Stimulated activated CD4-positive, alpha-beta T cell treated with anti-CD3 and anti-CD28 coated beads, Interleukin-15, amount 100 ng/mL, for 1 hour (primary cell): Measurements from ENCODE around the gene ABCC10.

Experiments used
- DNase-seq, 2 donors: peaks; one replicate each; pipeline ENCODE4 v3.0.0-alpha.2; 2020; ENCODE audit warnings: low read depth in 1 of 2, low spot score in 1 of 2

Gene ABCC10

GRCh38 chr6:43467752-43468151, 40.4 kb downstream of the ABCC10 start:
- no peak for DNase-seq

DNA sequence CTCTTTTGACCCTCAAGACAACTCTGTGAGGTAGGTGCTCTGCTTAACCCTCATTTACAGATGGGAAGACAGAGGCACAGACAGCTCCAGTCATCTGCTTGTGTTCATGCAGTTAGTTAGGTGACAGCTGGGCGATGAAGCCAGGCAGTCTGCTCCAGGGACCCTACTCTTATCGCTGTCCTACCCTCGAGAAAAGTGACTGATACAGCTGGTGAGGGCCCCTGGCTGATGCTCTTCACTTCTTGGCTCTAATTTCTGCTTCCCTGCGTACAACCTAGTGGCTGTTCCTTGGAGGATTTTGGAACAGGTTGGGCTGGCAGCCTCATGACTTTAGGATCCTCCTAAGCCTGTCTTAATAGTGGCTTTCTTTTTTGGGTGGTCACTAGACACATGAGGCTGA, 40.9 kb downstream of the ABCC10 start:
- no peak for DNase-seq

GRCh38 chr6:43468748-43469681, 41.7 kb downstream of the ABCC10 start:
- no peak for DNase-seq

GRCh38 chr6:43469947-43470346, 42.6 kb downstream of the ABCC10 start:
- no peak for DNase-seq

GRCh38 chr6:43471399-43471798, 44.1 kb downstream of the ABCC10 start:
- no peak for DNase-seq

- no peak for DNase-seq
These were observed 45.2 kb downstream of the ABCC10 start for GRCh38 chr6:43472515-43472914.

- no peak for DNase-seq
These were observed 48.2 kb downstream of the ABCC10 start for GRCh38 chr6:43475516-43475915.

DNA sequence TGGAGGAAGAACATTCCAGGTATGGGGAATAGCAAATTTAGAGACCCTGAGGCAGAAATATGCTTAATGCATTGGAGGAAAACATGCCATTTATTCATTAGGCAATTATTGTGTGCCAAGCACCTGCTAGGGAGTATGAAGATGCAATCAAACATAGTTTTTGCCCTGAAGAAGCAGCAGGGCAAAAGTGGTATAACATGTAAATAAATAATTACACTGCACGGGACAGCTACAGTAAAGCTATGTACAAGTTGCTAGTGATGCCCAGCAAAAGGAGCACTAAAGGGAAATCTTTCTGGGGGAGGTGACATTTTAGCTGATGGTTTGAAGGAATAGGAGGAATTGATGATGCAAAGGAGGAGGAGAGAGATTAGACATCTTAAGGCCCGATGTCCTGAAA, 49.4 kb downstream of the ABCC10 start:
- no peak for DNase-seq

DNA sequence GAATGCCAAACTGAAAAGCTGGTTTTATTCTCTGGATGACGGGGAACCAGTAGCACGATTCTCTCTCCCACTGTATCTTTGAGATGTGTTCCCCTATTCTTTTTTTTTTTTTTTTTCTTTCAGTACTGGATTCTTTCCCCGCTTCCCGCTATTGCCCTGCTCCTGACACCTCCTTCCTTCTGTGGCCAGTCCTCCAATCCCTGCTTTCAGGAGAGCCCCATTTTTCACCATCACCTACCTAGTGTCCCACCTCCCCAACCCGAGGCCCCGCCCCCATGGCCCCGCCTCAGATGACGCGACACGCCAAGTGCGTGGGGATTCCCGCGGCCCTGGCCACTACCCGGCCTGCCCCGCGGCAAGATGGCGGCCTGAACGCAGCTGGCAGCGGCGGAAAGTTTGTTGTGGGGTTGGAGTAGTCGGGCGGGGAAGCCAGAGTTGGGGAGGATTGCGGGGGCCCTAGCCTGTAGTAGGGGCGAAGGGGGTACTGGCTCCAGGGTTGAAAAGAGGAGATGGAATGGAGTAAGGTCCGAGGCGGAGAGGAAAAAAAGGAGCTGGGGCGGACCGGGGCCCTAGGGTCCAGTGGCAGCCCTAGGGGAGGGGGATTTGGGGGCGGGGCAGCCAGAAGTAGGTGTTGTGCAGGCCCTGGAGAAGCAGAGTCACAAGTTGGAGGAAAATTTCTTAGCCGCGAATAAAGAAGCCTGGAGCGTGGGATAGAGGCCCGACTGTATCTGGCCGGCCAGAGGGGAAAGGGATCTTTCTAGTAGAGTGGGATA, 50.1 kb downstream of the ABCC10 start, which contains the start of gene TJAP1:
Gene TJAP1, plus strand, starts transcription at position 336 of the 773 bp plus-strand sequence. CDS start 21,432 bp downstream, outside the sequence.
- peak; percentile 93 to 99 for DNase-seq

DNA sequence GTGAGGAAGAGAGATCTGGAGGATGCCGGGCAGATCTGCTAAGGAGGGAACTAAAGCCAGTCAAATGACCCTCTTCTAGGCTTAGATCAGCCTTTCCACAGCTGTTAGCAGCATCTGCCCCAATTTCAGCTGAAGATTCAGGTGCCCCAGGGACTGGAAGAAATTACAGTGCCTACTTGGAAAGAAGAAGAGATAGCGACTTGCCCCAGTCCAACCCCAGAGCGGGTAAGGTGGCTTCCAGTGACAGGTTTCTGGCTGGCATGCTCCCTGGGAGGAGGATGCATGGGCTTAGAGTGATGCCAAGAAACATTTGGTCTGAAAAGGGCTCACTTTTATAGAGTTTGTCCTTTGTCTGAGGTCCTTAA, 50.6 kb downstream of the ABCC10 start:
- DNase-seq: no peak

DNA sequence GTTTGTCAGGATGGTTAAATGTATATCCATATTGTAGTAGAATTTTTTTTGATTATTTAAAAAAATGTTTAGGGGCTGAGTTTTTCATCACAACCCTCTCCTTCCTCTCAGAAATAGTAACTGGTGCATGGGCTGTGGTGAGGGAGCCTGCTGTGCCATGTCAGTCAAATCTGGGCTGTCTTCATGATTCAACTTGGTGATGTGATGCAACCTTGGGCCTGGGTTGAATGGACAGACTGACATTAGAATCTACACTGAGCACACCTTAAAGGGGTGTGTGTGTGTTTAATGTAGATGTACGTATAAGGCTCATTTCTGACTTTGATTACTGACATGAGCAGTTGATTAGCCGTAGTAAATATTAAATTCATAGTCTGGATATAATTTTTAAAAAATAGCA, 53.7 kb downstream of the ABCC10 start:
- no peak for DNase-seq

- no peak for DNase-seq
These were observed 54.4 kb downstream of the ABCC10 start for GRCh38 chr6:43481591-43482236.

DNA sequence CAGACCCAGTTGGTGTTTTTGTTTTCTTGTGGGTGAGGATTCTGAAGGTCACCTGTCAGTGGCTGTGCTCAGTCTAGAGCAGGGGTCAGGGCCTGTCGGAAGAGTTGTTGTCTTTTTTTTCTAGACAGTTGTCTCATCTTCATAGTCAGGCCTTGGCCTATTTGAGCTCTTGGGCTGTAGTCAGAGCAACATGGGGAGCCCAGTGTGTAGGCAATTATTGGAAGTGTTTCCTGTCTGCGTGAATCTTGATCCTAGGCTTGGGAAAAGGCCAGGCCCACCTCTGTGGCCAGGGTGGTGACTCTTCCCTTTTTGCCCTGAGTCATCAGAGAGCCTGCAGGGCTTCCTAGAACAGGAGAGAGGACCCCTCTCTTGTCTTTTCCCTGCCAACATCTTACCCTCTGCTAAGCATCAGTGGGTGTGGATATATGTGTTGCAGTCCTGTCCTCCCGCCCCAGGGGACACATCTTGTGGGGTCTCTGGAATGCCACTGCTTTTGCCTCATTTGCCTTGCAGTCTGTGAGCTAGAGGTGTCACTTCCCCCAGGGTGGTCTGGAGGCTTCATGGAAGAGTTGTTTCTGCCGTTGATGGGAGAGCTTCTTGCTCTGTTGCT, 61.4 kb downstream of the ABCC10 start:
- DNase-seq: no peak

- DNase-seq: no peak
These were observed 62.1 kb downstream of the ABCC10 start for GRCh38 chr6:43489277-43490072.

DNA sequence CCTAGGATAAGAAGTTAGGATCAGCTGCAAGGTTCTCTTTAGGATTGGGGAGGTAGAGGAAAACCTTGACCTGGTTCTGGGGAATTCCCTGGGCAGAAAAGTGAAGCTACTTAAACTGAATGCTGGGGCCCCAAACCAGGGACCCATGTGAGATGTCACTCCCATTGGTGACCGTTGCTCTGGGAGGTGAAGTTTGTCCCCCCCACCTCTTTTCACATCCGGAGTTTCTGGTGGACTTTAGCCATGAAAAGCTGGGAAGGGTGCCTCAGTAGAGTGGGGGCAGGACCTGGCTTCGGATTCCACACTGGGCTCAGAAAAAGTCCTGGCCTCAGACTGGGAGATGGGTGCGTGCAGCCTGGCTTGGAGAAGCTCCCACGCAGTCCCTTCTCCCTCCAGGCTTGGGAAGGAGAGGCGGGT, 63.2 kb downstream of the ABCC10 start:
- no peak for DNase-seq

DNA sequence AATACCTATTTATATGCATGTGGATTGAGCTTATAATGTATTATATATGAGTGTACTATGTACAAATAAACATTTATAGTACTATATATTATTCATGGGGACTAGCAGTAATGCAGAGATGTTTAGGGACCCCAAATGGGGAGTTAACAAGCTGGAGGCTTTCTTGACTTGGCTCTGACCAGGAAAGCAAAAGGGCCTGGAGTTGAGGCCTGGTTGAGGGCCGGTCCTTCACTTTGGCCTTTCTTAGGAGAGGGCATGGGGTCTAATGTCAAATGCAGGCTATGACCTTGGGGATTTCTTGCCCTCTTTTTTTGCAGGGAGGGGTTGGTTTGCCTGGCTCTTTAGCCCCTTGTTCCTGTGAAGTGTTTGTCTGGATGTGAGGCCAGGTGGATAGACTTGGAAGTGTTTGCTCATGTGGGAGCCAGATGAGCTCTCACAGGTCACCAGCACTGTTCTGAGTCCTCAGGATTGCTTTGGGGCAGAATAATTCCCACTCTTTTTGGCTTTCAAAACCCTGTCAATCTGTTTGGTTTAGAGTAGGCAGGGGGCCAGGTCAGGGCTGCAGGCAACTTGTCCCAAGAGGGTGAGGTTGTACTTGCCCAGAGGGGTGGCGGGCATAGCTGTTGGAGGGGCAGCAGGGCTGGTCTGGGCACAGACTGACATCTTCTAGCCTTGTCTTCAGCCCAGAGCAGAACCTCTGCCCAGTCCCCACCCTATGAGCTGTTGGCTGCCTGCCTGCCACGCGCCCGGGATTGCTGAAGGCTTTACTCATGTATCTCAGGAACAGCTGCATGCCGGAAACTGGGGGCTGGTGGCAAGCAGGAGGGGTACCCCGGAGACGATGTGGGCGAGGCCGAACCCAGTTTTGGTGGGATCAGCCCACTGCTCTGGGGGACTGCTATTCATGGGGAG, 64.7 kb downstream of the ABCC10 start:
- DNase-seq: no peak

GRCh38 chr6:43492673-43493072, 65.3 kb downstream of the ABCC10 start:
- no peak for DNase-seq

DNA sequence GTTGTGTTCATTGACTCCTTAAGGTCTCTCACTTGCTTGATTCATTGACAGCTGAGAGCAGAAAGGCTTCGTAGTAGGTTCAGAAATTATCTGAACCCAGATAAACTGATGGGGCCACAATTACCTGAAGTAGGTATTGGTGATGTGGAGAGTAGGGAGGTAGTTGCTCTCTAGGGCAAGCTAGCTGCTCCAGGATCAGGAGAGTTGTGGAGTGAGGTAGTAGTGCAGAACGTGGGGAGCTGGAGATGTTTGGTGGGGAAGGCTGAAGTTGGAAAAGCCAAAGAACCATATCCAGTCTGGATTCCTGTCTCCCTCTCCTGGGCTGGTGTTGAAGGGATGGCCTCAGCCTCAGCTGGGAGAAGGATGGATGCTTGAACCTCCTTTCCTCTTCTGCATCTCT, 65.9 kb downstream of the ABCC10 start:
- DNase-seq: no peak

DNA sequence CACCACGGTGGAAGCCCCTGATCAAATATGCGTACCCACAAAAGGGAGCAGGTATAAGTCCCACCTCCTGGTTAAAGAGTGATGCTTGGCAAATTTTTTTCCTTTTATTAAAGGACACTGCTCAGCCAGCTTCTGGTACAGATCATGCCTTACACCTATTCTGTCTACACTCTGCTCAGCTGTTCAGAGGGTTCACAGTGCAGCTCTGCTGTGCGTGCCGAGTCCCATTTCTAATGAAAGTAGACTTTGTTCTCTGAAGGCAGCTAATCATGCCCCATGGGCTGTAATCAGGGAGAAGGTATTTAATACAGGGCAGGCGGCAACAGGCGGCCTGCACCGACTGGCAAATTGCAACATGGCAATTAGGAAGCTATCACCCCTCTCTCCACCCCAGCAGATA, 66.5 kb downstream of the ABCC10 start:
- DNase-seq: no peak
